ENCODE results near the gene GPHN.
"Not testable (repeated sequence)": the region's sequence is repeated elsewhere in the genome, so short reads cannot be mapped to it uniquely, and the experiment has no call there.

Gene GPHN

DNA sequence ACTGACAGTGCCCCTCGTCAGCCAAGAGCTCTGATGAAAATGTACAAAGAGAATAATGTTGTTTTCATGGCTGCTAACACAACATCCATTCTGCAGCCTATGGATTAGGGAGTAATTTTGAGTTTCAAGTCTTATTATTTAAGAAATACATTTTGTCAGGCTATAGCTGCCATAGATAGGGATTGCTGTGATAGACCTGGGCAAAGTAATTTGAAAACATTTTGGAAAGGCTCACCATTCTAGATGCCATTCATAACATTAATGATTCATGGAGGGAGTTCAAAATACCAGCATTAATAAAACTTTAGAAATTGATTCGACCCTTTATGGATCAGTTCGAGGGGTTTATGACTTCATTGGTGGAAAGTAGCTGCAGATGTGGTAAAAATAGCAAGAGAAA, 149.8 kb downstream of the GPHN start:
- DNase-seq (ENCODE audit: low read depth in 2 of 2) = no peak

DNA sequence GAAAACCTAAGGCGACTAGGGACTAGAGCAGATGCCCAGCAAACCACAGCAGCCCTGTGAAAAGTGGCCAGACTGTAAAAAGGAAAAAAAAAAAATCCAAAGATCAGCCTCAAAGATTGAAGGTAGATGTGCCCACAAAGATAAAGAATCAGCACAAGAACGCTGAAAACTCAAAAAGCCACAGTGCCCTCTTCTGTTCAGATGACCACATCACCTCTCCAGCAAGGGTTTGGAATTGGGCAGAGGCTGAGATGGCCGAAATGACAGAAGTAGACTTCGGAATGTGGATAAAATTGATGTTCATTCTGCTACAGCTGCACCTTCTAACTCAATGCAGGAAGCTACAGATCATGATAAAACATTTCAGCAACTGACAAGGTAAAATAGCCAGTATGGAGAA, 154.4 kb downstream of the GPHN start:
- DNase-seq (ENCODE audit: low read depth in 2 of 2) = no peak

DNA sequence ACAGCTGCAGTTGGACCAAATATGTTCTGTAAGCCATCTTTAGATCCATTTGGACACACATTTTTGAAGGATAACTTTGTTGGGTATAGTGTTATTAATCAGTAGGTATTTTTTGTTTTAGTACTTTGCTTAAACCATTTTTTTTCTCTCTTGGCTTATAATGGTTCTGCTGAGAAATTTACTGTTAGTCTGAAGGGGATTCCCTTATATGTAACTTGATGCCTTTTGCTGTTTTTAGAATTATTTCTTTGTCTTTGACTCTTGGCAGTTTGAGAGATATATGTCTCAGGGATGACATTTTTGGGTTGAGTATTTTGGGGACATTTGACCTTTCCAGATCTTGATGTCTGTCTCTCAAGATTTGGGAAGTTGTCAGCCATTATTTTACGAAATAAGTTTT, 169.8 kb downstream of the GPHN start:
- no peak for DNase-seq (ENCODE audit: low read depth in 2 of 2)

DNA sequence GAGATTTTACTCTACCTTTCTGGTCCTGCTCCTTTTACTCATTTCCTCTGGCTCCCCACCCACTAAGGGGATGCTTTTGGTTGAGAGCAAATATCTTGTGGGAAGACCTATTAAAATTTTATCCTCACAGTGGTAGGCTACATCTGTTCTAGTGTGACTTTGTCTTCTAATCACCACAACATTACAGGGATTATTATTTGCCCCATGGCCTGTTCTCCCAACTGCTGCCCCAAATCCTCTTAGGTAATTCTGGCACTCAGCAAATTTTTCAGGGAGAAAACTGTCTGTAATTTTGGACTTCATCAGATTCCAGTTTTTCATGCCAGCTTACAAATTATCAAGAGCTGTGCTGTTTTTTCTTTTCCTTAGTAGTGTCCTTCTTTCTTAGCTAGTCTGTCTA, 172.3 kb downstream of the GPHN start:
- no peak for DNase-seq (ENCODE audit: low read depth in 2 of 2)

DNA sequence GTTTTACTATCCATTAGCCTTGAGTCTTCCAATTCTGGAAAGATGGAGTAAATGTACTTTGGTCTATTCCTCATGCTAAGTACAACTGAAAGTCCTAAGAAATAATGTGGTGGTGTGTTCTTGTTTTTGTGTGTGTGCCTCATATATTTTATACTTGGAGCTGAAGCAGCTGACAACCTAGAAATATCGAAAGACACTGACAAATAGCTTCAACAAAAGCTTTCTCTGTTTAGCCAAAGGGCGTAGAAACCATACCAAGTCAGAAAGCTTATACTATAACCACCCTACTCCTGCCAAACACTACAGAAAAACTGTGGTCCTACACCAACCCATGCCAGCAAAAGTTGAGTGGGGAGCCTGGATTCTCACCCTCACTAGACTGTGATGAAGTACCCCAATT, 188.4 kb downstream of the GPHN start:
- no peak for DNase-seq (ENCODE audit: low read depth in 2 of 2)

DNA sequence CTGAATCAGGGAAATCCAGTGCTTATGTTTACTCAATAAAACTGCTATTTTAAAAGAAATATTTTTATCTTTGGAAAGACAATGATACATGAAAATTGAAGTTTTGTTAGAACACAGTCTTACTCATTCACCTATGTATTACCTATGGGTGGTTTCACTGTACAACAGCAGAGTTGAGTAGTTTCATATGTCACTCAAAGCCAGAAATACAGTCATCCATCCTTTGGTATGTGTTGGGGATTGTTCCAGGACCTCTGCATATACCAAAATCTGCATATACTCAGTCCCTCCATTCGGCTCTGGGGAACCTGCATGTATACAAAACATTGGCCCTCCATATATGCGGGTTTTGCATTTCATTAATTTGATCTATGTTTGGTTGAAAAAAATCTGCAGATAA, 190.6 kb downstream of the GPHN start:
- no peak for DNase-seq (ENCODE audit: low read depth in 2 of 2)

DNA sequence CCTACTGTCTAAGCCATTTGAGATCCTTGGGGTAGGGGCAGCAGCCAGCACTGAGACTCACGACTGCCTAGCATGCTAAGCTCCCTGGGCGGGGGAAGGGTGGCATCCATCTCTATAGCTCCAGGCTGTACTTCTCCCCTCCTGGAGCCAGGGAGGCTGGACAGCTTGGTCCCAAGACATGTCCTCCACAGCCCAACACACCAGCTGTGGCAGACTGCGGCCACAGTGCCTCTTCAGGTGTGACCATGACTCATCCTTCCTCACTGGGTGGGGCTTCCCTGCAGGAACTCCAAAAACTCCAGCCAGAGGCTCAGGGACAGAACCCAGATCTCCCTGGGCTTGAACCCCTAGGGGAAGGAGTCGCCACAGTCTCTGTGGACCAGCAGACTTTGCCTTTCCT, 193.9 kb downstream of the GPHN start:
- DNase-seq (ENCODE audit: low read depth in 2 of 2) = no peak

DNA sequence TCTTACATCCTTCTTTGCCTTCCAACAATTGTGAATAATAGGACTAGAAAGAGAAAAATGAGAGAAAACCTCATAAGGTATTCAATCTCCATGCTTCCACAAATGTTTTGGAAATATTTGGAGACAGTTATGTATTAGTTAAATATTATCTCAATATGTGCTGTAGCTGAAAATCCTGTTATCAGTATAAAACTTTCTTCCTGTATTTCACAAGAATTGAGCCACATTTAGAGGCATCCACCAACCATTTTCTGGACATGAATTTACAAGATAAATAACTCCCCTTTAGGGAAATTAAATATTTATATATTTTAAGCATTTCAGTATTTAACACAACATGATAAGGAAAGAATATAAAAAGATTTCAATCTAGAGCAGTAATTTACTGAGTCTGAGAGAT, 200.3 kb downstream of the GPHN start:
- DNase-seq (ENCODE audit: low read depth in 2 of 2) = no peak

DNA sequence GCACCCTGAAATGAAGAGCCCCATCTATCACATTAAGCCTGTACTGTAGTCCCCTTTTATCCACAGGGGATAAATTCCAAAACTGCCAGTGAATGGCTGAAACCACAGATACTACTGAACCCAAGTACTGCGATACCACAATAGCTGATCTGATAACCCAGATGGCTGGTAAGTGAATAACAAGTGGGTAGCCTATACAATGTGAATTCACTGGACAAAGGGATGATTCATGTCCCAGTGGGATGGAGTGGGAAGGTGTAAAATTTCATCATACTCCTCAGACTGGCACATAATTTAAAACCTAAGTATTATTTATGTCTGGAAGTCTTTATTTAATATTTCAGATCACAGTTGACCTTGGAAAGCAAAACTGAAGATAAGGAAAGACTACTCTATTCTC, 201.3 kb downstream of the GPHN start:
- DNase-seq (ENCODE audit: low read depth in 2 of 2) = no peak

DNA sequence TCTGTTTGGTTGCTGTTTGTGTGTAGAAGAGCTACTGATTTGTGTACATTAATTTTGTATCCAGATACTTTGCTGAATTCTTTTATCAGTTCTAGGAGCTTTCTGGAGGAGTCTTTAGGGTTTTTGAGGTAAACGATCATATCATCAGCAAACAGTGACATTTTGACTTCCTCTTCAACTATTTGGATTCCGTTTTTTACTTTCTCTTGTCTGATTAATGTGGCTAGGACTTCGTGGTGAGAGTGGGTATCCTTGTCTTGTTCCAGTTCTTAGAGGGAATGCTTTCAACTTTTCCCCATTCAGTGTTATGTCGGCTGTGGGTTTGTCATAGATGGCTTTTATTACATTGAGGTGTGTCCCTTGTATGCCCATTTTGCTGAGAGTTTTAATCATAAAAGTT, 206.3 kb downstream of the GPHN start:
- DNase-seq (ENCODE audit: low read depth in 2 of 2) = not testable (repeated sequence)

DNA sequence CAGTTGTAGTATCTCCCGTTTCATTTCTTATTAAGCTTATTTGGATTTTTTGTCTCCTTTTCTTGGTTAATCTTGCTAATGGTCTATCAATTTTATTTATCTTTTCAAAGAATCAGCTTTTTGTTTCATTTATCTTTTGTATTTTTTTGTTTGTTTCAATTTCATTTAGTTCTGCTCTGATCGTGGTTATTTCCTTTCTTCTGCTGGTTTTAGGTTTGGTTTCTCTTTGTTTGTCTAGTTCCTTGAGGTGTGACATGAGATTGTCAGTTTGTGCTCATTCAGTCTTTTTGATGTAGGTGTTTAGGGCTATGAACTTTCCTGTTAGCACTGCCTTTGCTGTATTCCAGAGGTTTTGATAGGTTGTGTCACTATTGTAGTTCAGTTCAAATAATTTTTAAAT, 207.4 kb downstream of the GPHN start:
- DNase-seq (ENCODE audit: low read depth in 2 of 2) = not testable (repeated sequence)

DNA sequence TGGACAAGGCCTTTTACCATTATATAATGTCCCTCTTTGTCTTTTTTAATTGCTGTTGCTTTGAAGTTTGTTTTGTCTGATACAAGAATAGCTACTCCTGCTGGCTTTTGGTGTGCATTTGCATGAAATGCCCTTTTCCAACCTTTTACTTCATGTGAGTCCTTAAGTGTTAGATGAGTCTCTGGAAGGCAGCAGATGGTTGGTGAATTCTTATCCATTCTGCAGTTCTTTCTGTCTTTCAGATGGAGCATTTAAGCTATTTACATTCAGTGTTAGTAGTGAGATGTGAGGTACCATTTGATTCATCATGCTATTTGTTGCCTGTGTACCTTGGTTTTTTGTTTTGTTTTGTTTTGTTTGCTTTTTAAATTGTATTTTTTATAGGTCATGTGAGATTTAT, 208.3 kb downstream of the GPHN start:
- DNase-seq (ENCODE audit: low read depth in 2 of 2) = no peak

DNA sequence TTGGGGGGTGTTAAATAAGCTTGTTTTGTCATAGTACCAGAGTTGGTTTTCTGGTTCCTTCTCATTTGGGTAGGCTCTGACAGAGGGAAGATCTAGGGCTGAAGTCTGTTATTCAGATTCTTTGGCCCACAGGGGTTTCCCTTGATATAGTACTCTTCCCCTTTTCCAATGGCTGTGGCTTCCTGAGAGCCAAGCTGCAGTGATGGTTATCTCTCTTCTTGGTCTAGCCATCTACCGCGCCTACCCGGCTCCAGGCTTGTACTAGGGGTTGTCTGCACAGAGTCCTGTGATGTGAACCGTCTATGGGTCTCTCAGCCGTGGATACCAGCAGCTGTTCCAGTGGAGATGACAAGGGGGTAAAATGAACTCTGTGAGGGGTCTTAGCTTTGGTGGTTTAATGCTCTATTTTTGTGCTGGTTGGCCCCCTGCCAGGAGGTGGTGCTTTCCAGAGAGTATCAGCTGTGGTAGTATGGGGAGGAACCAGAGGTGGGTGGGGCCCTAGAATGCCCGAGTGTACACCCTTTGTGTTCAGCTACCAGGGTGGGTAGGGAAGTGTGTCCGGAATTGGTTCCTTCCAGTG, 209.7 kb downstream of the GPHN start:
- DNase-seq (ENCODE audit: low read depth in 2 of 2) = no peak

DNA sequence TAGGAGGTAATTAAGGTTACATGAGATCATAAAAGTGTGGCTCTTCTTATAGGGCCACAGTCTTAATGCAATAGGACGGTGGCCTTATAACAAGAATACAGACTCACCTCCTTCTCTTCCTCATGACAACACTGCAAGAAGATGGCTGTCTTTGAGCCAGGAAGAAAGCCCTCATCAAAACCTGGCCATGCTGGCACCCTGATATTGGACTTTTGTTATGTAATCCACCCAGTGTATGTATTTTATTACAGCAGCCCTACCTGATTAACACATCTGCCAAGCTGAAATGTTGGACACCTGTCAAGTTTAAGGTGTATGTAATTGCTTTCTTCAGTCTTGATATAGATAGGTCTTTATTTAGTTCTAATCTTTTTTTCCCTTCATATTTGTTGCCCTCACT, 217.0 kb downstream of the GPHN start:
- DNase-seq (ENCODE audit: low read depth in 2 of 2) = no peak

DNA sequence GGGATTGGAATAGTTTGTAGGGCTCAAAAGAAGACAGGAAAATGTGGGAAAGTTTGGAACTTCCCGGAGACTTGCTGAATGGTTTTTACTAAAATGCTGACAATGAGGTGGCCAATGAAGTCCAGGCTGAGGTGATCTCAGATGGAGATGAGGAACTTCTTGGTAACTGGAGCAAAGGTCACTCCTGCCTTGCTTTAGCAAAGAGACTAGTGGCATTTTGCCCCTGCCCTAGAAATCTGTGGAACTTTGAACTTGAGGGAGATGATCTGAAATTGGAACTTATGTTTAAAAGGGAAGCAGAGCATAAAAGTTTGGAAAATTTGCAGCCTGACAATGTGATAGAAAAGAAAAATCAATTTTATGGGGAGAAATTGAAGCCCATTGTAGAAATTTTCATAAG, 223.4 kb downstream of the GPHN start:
- not testable (repeated sequence) for DNase-seq (ENCODE audit: low read depth in 2 of 2)

DNA sequence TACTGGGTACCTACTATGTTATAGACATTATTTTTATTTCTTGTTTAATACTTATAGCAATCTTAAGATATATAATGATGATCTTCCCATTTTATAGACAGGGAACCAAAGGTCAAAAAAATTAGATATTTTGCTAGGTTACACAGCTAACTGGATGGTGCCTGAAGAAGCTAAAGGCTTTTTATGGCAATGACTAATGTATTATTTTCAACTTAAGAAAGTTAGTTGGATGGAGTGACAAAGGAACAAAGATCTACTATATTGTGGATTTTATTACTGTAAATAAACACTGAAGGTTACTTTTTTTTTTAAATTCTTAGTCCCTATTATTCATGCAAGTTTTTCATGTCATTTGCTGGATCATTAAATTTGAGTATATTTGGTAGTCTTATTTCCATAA, 227.9 kb downstream of the GPHN start:
- no peak for DNase-seq (ENCODE audit: low read depth in 2 of 2)

DNA sequence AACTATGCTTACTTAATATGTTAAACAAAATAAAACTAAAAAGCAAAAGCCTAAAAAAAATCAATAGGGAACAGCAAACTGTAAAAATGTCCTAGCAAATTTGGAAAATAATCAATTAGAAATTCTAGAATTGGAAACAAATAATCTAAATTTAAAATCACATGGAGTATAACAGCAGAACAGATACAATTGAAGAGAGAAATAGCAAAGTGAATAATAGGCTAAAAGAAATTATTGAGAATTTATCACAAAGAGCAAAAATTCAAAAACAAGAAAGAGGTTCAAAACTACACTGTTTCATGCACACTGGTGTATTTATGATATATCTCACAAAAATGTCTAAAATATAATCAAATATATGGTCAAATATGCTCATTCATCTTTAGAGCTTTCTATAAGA, 231.9 kb downstream of the GPHN start:
- no peak for DNase-seq (ENCODE audit: low read depth in 2 of 2)

DNA sequence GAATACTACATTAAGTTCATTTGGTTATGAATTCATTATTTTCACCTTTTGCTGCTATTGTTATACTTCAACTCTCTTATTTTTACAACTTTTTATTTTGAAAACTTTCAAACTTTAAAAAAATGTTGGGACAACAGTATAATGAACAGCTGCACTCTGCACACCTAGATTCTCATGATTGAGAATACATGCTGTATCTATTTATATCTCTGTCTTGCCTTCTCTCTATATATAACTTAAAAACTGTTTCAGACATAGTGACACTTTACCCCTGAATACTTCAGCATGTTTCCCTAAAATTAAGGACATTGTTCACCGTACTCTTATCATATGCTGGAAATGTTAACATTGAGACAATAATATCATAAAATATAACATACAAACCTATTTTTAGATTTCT, 237.1 kb downstream of the GPHN start:
- no peak for DNase-seq (ENCODE audit: low read depth in 2 of 2)

DNA sequence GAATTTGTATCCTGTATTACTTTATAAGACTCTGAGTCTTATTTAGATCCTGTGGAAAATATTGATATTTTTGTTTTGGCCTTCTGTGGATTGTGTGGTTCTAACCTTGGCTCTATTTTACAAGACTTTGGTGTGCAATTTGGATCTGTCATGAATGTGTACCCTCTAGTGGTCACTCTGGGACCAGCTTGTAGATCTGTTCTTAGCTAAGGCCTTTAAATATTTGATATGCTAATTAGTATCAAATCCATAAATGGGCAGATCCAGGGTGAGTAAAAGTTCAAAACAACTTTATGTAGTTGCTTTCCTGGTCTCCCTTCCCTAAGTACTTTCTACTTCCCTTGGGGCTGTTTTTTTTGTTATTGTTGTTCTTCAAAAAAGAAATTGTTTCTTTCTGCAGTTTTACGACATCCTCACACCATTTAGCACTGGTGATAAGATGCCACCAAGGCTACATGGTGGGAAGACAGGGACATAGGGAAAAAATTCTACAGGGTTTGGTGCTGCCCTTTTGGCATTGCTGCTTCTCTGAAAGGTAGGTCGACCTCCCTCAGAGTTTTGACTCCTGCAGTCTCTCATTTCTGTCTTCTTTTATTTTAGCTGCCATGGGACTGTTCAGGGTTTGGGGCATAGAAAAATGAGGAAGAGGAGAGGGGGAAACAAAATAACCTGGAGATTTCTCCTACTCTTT, 238.5 kb downstream of the GPHN start:
- no peak for DNase-seq (ENCODE audit: low read depth in 2 of 2)

DNA sequence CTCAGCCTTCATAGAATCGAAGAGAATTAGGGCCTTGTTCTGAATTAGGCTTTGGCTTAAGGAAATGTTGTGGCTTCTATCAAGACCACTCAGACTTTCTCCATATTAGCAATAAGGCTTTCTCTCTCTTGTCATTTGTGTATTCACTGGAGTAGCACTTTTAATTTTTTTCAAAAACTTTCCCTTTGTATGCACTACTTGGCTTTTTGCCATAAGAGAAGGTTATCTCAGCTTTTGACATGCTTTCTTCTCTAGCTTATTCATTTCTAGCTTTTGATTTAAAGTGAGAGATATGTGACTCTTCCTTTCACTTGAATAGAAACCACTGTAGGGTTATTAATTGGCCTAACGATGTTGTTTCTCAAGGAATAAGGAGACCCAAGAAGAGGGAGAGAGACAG, 244.2 kb downstream of the GPHN start:
- DNase-seq (ENCODE audit: low read depth in 2 of 2) = no peak

DNA sequence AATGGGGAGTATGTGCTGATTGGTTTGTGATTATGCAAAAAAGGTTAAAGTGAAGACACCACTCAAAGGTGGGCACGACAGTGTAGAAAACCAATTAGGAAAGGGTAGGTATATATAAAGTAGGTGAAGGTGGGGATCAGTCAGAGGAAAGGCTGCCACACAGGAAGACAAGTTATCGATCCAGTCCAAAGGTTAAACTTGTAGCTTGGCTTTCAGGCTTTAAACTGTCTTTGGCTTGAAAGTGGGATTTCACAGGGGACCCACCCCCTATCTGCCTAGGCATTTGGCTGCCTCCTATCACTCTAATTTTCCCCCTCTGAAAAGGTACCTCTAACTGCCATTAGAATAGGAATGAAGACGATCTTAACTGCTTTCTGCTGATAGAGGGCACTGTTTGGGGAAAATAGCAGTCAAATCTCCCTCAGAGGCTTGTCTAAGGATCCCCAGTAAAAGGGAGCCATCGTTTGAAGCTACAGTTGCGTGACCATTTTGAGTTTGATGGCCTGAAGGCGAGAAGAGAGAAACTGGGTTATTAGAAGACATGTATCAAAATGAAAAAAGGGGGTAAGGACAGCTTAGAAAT, 250.2 kb downstream of the GPHN start:
- DNase-seq (ENCODE audit: low read depth in 2 of 2) = no peak

DNA sequence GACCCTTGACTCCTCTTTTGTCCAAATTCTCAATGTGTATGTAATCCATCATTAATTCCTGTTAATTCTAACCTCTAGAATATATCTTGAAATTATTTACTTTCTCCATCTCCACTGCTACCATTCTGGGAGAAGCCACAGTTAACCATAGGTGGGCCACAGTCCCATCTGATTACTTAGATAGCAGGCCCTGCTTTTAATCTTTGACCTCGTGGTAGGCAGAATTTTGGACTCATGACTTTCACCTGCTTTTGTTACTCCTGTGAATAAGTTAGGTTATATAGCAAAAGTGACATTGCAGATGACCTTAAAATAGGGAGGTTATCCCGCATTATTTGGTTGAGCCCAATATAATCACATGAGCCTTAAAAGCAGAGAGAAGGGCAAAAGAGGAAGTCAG, 264.2 kb downstream of the GPHN start:
- DNase-seq (ENCODE audit: low read depth in 2 of 2) = no peak

DNA sequence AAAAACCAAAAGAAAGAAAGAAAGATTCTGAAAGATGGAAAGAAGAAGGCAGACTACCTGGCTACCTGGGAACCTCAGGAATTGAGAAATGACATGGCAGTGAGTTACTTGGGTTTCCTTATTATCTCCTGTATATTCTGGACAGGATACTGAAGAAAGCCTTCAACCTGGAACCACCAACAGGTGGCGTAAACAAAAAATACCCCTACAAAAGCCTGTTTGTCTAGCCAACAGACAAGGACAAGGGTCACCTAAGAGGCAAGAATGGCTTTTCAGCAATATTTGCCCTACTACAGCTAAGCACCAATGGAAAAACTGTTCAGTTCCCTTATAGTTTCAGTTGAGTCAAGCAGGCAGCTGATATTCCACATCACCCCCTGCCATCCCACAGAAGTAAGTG, 274.9 kb downstream of the GPHN start:
- no peak for DNase-seq (ENCODE audit: low read depth in 2 of 2)

DNA sequence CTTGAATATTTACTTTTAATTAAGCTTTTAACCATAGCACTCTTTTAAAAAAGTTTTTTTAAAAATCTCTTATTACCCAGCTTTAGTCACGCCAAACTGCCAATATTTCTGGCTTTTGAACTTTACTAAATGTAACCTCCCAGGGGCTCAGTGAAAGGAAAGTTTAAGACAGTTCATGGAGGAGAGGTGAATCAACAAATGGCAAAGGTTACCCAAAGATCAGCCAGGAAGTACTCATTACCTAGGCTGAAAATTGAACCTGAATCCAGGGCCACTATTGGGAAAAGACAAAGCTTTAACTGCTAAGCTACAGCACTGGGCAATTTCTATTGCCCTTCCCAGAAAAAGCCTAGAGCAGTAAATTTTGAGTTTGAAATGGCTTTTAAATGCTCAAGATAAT, 282.2 kb downstream of the GPHN start:
- DNase-seq (ENCODE audit: low read depth in 2 of 2) = no peak

Measured in stimulated activated CD8-positive, alpha-beta memory T cell treated with anti-CD3 and anti-CD28 coated beads, Interleukin-2, amount 100 ng/mL, for 48 hours (primary cell).